GM12865 (cell line): Measurements from ENCODE around the gene STX10.
A peak's percentile ranks its signal among the peaks of the same experiment; 100 is the strongest.

ENCODE experiments used
- DNase-seq: peaks from one replicate; pipeline ENCODE4 v3.0.0; 2010; ENCODE audit warnings: low read depth
- H3K4me3 ChIP-seq: 2 replicates; pipeline ENCODE4 v1.5.1; 2011; ENCODE audit warnings: mild to moderate bottlenecking, low read depth, low read length, control low read depth
- TF ChIP-seq, protein P1 (sequence below): IDR thresholded peaks from 2 replicates; pipeline ENCODE4 v1.5.1; 2011; ENCODE audit warnings: low read length, control low read depth, low read depth, inconsistent platforms; ENCODE audit not compliant: insufficient read depth; ENCODE audit errors: missing control alignments

Gene STX10

DNA sequence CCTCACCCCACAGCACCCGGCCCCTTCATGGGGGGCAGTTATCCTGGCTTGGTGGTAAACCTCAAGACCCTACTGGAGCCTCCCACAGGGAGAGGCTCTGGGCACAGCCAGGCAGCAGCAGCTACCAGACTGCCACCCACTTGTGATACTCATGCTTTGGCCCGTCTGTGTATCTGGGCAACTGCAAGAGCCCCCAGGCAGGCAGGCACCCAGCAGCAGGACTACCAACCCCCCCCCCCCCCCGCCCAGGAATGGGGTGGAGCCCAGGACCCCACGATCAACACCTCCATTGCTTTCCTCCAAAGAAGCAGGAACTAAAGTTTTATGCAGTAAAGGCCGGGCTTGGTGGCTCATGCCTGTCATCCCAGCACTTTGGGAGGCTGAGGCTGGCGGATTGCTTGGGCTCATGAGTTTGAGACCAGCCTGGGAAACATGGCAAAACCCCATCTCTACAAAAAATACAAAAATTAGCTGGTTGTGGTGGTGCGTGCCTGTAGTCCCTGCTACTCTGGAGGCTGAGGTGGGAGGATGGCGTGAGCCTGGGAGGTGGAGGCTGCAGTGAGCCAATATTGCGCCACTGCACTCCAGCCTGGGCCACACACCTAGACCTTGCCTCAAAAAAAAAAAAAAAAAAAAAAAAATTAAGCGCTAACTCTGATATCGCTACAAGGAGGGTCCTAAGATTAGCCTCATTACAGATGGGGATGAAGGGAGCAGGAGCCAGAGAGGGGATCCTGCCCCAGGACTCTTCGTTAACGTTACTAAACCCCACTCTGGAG is 46.4 kb downstream of the STX10 start:
- TF ChIP-seq, protein P1, sequence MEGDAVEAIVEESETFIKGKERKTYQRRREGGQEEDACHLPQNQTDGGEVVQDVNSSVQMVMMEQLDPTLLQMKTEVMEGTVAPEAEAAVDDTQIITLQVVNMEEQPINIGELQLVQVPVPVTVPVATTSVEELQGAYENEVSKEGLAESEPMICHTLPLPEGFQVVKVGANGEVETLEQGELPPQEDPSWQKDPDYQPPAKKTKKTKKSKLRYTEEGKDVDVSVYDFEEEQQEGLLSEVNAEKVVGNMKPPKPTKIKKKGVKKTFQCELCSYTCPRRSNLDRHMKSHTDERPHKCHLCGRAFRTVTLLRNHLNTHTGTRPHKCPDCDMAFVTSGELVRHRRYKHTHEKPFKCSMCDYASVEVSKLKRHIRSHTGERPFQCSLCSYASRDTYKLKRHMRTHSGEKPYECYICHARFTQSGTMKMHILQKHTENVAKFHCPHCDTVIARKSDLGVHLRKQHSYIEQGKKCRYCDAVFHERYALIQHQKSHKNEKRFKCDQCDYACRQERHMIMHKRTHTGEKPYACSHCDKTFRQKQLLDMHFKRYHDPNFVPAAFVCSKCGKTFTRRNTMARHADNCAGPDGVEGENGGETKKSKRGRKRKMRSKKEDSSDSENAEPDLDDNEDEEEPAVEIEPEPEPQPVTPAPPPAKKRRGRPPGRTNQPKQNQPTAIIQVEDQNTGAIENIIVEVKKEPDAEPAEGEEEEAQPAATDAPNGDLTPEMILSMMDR = no peak
- no peak for DNase-seq
- peak overlapping the region; percentile 68 for H3K4me3 ChIP-seq

DNA sequence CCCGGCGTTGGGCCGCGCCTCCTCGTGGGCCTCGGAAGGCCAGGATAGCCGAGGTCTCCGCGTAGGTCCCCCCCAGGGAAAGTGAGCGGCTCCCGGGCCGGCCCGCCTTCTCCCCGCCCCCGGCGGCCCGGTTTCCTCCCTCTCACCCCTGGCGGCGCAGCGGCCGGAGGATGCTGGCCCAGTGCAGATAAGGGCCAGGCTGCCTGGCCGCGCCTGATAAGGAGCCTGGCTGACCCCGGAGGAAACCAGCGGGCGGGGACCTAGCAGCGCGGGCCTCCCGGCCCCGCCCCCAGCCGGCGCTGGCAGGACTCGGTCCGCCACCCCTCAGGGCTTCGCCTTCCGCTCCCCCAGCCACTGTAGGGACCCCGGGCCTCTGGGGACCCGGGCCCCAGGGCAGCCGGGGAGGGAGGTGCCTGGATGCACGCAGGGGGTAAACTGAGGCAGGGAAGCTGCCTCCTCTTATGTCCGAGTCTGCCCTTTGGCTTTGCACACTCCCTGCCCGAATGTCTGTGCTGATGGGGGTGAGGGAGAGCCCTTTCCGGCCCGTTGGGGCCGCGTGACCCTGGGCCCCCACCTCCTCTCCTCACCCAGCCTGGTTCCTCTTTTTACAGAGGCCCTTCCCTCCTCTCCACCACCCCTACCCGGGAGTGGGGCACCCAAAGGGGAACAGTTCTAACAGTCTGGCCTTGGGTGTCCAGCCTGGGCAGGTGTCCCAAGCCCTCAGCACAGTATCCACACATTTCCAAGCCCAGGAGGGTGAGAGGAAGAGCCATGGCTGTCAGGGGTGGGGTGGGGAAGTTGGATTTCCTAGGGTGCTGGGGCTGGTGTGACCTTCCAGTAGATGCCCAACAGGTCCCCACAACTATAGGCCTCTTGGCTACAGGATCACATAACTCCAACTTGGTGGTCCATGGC is 47.3 kb downstream of the STX10 start, which contains the start of gene LYL1:
LYL1 (minus strand) TSS at position 193 of the 915 bp plus-strand sequence. CDS start 1,687 bp downstream, outside the sequence.
- TF ChIP-seq, protein P1 = no peak
- H3K4me3 ChIP-seq = peak within 1 kb of the TSS; percentile 53
- peak; percentile 80 for DNase-seq

DNA sequence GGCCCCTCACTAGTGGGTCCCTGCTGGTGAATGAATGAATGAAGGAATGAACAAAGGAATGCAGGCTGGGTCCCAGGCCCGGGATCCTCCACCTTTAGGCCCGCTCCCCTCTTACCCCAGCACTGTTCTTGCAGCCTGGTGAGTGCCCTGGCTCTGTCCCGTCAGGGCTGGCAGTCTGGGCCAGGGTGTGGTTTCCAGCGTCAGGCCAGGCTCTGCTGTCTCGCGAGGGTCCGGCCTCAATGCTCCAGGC is 47.8 kb downstream of the STX10 start:
- TF ChIP-seq, protein P1 = no peak
- H3K4me3 ChIP-seq = peak overlapping the region; percentile 53
- DNase-seq = no peak

DNA sequence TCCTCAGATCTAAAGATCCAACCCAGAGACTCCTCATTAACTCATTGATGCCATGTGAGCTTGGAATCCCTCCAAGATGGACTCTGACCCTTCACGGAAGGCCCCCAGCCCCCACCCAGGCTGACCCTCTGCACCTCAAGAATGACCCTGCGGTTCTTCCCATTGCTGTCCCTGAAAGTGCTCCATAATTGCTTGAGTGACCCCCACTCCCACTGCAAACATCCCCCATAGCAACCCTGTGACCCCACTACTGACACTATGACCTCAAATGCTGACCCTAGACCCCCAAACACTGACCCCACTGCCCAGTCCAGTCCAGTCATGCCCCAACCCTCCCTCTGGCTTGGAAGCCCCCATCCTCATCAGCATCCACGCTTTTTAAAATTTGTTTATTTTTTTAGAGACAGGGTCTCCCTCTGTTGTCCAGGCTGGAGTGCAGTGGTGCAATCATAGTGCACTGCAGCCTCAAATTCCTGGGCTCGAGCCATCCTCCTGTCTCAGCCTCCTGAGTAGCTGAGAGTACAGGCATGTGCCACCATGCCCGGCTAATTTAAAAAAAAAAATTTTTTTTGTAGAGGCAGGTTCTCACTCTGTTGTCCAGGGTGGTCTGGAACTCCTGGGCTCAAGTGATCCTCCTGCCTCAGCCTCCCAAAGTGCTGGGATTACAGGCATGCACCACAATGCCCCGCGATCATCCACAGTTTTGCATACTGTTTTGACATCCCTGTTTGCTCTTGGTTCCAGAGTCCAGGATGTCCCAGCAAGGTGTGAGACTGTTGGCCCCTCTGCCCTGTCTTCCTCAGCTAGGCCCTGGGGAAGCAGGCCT is 48.4 kb downstream of the STX10 start:
- peak overlapping the region; percentile 53 for H3K4me3 ChIP-seq
- TF ChIP-seq, protein P1 = no peak
- no peak for DNase-seq

DNA sequence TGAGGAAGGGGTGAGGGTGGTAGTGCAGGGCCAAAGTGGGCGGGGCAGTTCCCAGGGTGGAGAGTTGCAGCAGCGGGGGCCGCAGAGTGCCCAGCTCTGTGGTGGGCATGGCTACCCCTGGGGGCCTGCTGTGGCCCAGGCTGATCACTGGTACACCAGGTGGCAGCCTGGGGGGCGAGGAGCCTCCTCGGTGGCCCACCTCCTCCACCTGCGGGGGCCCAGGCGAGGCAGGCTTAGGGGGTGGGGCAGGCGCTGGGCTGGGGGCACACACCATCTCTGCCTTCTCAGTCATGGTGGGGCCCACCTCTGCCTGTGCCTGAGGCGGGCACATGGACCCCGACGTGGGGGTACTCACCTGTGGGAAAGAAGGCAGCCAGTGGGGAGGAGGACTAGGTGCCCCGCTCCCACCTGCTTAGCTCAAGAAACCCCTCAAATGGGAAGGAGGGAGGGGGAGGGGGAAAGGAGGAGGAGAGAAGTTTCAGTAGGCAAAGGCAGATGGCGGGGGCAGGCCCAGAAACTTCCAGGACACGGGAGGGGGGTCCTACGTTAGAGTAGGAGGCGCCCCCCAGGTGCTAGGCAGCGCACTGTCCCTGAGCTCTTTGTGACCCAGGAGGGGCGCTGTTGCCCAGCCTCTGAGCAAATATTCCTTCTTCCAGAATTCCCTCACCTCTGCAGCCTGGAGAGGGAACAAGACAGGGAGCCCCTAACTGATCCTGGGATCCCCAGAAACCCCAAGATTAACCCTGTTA is 49.2 kb downstream of the STX10 start:
- no peak for DNase-seq
- TF ChIP-seq, protein P1 = peak; percentile 32
- no peak overlapping the region for H3K4me3 ChIP-seq

DNA sequence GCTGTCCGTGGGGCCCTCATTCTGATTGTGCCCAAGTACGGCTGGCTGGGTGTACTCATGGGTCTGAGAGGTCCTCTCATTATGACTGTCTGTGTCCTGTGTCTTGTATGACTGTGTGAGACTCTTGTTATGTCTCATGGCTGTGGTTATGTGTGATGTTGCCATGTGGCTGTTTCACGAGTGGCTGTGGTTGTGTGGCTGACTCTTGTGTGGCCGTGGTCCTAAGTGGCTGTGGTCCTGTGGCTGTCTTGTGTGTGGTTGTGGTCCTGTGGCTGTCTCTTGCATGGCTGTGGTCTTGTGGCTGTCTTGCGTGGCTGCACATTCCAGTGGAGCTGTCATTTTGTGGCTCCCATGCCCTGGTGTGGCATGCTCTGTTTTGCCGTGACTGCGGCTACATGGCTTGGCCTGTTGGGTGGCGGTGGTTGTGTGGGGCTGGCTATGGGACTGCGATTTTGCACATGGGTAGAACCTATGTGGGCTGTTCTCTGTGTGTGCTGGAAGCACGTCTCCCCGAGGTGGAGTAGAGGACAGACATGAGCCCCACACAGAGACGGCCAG is 50.1 kb downstream of the STX10 start:
- peak; percentile 92 for DNase-seq
- peak overlapping the region; percentile 18; the same call in 1 of the 2 replicates for H3K4me3 ChIP-seq
- TF ChIP-seq, protein P1 = no peak
